Limb (tissue), 2 donors: ENCODE measurements around the gene WIPI1.
"Not testable (repeated sequence)": the region's sequence is repeated elsewhere in the genome, so short reads cannot be mapped to it uniquely, and the experiment has no call there.

Source experiments
- DNase-seq, 2 donors: peaks; one replicate each; pipeline ENCODE4 v3.0.0-alpha.2; 2016; ENCODE audit errors: extremely low spot score in 2 of 2

Gene WIPI1

DNA sequence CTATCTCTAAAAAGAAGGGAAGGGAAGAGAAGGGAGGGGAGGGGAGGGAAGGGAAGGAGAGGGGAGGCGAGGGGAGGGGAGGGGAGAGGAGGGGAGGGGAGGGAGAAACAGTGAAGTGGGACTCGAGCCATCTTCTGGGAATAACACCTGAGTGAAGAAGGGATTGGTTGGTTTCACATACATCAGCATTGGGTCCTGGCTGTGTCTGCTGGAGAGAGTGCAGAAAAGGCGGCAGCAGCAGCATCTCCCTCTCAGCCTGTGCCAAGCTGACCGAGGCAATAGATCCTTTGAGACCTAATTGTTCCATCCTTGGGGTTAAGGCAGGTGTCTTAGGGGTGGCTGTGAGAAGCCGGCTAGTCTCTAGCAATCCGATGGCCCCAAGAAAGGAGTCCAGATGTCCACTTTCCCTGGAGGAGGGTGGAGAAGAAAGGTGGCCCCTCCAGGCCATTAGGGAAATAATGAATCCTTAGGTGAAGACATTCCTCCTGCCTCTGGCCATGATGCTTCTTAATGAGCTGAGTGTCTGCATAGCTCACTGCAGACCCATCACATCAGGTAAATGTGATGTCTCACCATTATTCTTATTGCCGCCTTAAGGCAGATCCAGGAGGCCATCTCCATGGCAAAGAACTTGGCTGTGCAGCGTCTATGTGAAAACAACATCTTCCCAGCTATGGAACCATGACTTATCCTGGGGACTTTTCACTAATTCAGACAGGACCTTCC is 71.6 kb downstream of the WIPI1 start:
- no peak for DNase-seq

DNA sequence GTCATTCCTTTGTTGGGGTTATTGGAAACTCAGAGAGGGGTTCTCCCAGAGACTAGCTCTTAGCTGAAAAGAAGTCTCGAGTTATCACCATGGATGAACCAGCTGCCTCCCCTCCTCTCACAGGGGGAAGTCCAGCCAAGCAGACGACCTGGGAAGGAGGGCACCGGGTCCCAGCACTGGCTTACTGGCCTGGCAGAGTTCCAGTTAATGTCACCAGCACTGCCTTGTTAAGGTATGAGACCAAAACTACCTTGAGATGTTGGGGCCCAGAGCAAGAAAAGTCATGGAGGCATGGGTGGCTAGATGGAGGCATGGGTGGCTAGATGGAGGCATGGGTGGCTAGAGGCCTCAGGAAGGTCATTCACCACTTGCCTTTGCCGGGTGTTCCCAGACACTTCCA is 72.4 kb downstream of the WIPI1 start:
- no peak for DNase-seq

DNA sequence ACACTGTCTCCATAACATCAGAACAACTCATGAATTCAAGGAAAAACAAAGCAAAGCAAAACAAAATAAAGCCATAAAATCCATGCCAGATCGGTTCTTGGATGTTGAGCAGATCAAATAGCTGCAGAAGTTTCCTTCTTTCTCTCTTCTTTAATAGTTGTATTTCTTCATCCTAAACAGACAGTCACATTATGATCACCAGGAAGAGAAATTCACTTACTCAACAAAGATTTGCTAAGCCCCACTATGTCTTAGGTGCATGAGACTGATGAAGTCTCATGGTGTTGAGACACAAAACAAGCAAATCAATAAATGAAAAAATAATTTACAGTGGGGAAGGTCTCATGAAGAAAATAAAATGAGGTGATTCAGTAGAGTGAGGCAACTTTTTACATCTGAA is 72.8 kb downstream of the WIPI1 start:
- no peak for DNase-seq

DNA sequence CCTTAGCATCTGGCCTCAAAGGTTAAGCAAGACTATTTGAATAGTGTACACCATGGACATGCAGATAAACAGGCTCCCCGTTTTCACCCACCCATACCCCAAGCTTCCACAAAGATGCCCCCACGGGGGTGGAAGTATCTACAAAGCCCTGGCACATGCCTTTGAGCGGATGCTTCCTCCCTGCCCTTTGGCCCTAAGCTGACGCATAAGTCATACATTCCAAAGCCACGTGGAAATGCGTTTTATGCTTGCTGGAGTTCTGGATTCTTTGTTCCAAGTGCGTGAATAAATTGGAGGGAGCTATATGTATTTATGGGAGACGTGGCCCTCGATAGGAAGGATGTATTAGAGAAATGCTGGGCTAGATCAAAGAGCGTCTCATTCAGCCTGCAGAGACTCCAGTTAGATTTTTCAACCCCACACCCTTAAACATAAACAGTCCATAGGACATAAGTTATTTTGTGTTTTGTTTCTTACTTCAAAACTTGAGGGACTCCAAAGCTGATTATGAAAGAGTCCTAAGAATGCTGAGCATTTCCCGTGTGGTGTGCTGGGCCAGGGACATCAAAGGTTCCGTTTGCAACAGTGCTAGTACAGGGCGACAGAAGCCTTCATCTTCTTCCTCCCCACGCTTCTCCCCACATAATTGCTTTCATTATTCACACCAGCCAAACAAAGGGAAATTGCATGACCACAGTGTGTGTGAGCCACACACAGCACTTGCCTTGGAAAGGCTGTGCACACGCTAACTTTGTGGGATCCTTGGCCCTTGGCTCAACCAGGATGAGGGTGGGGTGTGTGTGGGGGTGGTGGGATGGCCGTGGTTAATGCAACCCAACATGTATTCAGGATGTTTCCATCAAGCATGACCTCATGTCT is 73.6 kb downstream of the WIPI1 start:
- no peak for DNase-seq

DNA sequence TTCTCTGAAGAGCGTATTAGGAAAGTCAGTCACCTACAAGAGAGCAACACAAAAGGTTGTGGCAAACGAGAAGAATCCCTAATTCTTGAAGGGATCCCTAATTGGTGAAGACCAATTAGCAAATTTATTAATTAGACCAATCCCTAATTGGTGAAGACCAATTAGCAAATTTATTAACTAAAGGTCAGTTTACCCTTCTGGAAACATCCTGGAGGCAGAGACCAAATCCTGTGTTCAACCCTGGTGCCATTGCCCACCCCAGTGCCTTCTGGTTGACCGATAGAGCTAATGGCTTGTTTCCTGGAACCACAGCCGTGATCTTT is 74.2 kb downstream of the WIPI1 start:
- no peak for DNase-seq

DNA sequence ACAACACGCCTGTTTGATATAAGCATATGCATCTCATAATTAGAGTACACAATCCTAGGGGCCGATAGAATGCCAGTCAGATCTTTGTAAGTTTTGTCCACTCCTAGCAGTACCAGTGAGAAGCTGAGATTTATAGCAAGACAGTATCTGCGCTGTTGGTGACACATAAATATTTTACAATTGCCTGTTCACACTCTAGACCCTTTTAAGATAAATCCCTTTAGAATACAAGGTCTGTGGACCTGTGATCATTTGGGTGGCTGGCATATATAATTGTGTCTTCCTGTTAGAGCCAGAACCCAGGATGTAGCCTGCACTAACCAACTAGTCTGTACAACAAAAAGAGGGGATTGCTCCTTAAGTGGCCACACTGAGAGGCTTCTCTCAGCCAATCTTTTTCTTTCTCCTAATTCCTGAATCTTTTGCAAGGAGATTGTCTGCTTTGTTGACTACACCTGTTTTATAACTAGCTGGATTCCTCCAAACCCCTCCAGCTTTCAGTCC is 74.7 kb downstream of the WIPI1 start:
- no peak for DNase-seq

DNA sequence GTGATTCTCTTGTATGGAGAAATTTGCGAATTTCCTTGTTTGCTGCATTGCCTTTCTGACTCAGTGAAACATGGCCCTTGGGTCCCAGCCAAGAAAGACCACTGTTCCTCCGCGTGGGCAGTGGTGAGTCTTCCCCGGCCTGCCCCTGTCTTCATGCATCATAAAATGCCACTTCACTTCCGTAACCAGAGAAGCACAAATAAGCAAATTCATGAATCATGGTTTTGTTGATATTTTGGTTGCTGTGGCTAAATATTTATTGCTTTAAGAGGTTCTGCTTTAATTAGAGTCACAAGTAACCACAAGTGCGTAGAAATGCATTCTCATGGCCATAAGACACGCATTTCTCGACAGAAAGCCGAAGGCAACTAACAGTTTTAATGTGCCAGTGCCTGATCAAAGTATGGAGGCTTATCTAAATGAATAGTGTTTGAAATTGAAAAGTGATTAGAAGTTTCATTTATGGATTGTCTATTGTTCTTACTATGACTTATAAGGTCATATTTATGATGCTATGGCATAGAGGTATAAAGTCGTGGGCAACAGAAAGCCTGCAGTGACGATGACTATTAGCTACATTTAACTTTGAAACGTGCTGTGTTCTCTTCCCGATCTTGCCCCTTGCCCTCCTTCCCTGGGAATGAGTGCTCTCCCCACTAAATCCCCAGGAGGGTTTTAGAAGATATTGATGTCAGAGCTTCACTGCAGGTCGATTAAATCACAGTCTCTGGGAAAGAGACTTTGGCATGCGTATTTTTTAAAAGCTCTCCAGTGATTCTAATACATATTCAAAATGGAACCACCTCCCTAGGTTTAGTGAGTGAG is 76.0 kb downstream of the WIPI1 start:
- DNase-seq = no peak

DNA sequence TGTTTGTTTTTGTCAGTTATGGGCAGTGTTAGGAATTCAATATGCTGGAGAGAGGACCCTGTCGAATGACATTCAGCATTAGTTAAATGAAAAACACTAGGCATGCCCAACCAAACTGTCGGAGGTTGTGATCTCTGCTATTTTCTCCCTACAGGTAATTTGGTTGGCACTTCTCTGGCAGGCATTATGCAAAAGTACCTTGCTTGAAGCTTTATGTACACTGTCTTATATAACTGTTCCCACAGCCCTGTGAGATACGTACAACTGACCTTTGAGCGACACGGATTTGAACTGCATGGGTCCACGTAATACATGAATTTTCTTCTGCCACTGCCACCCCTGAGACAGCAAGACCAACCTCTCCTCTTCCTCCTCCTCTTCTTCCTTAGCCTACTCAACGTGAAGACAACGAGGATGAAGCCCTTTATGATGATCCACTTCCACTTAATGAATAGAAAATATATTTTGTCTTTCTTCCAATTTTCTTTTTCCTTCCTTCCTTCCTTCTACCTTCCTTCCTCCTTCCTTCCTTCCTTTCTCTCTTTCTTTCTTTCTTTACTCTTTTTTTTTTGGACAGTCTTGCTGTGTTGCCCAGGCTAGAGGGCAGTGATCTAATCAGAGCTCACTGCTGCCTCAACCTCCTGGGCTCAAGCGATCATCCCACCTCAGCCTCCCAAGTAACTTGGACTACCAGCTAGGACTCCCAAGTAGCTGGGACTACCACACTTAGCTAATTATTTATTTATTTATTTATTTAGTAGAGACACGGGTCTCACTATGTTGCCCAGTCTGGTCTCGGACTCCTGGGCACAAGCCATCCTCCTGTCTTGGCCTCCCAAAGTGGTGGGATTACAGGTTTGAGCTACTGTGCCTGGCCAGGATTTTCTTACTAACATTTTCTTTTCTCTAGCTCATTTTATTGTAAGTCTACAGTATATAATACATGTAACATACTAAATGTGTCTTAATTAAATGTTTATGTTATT is 77.3 kb downstream of the WIPI1 start:
- no peak for DNase-seq

DNA sequence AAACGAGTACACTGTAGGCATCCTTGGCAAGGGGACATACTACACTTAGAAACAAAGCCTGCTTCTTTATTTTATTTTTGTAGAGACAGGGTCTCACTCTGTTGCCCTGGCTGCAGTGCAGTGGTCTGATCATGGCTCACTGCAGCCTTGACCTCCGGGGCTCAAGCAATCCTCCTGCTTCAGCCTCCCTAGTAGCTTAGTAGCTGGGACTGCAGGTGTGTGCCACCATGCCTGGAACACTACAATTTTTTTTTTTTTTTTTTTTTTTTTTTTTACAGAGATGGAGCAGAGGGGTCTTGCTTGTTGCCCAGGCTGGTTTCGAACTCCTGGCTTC is 78.2 kb downstream of the WIPI1 start:
- DNase-seq = no peak

DNA sequence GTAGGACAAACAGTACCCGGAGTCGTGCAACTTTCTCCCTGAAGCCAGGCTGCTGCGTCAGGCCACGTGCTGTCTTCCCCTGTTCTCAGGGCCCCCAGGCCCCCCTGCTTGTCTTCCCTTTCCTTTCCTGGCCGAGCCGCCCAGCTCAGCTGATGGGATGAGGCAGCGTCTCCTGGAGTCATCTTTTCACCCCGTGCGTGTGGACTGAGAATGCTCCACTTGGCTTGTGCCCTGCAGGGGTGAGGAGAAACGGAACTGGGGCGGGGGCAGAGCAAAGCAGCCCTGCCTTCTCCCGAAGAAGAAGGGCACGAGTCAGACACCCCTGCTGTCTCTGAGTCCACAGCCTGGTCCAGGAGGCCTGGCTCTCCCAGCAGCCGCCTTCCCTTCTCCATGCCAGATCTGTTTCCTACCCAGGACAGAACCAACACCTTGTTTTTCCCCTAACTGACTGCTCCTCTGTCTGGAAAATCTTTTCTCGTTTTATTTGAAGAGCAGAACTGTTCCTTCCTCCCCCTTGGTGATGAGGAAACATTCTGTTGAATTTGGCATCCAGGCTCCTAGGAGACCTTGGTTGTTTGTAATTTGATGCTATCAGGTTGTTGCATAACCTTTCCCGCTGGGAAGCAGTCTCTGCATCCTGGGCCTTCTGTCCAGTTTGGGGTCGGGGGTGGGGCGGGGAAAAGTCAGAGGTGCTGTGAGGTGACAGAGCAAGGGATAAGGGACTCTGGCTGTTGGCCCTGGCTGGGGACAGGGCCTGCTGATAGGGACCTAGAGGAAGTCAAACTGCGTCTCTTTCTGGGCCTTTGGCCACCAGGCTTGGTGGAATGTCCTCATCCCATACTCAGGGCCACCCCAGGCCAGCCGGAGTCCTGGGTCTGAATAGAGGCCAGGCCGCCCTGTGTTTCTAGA is 78.8 kb downstream of the WIPI1 start:
- peak; percentile 70 to 77 for DNase-seq

DNA sequence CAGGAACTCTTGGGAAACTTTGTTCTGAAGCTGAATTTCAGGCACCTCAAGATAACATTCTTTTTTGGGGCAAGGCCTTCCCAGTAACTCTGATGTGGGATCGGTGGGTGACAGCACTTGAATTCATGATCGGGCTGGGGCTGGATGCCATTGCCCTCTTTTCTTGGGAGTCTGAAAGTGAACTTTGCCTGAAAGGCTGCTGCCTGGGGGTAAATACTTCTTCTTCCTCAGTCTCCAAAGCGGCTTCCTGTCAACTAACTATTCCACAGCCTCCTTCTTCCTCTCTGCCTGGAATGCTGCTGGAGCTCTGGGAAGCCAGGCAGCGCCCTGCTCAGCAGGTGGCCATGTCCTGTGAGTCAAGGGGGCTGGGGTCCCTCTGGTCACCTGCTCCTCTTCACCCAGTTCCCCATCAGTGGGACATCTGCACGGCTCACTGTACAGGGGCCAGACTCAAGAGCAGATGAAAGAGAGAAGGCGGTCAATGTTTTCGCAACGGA is 79.5 kb downstream of the WIPI1 start:
- no peak for DNase-seq

DNA sequence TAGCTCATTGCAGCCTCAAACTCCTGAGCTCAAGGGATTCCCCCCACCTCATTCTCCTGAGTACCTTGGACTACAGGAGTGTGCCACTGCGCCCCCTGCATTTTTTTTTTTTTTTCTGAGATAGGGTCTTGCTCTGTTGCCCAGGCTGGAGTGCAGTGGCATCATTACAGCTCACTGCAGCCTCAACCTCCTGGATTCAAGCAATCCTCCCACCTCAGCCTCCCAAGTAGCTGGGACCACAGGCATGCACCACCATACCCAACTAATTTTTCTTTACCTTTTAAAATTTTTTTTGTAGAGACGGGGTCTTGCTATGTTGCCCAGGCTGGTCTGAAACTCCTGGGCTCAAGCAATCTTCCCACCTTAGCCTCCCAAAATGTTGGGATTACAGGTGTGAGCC is 81.1 kb downstream of the WIPI1 start:
- not testable (repeated sequence) for DNase-seq

DNA sequence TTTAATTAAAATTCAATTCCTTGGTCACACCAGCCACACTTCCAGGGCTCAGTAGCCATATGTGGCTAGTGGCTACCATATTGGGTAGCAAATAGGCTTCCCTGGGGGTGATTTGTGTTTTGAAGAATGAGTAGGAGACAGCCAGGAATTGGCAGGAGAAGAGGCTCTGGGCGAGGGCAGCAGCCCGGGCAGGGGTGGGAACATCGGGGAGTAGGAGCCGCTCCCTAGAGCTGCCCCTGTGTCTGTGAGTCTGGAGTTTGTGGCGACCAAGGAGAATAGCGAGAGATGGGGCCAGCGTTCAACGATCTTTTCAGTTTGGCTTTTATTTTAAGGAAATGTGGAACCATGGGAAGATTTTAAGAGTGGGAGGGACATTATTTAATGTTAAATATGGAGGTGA is 81.7 kb downstream of the WIPI1 start:
- no peak for DNase-seq
